K562 (cell line): Measurements from ENCODE around the gene PARD3B. TPM values are rescaled to one million over a fixed set of nuclear protein-coding genes. Genes with fewer than 3 reads are reported as not detected.

ENCODE experiments used
- ATAC-seq: fragments of 200-7000 bp; cut with Tn5 transposase; 3 replicates; pipeline ENCODE4 v1.9.1; 2020; ENCODE audit warnings: moderate library complexity
- BruUV-seq: library from RNA; stranded (reverse); fragments of 400-500 nt; replicated peaks from 2 replicates; lab custom pipeline; 2021; lab: Mats Ljungman, UMichigan
- CTCF ChIA-PET: fragments of 300-600 bp; formaldehyde crosslinking; extraction: SDS; loops from one replicate; lab custom pipeline; 2021; ENCODE audit warnings: low intra/inter-chr PET ratio; lab: Yijun Ruan, JAX
- POLR2A ChIA-PET: fragments of 300-600, 350-650 bp; sonication (Branson Sonifier 250); formaldehyde crosslinking; extraction: SDS; loops from one replicate; lab custom pipeline; 2021; ENCODE audit warnings: antibody characterized with exemption, inconsistent platforms; lab: Yijun Ruan, JAX
- DNase-seq, 4 experiments: peaks; one replicate each; pipeline versions ENCODE4 v3.0.0 to v3.0.0-alpha.2; 2011 to 2018; ENCODE audit warnings: low spot score in 3 of 4, mixed read lengths in 3 of 4; ENCODE audit errors: extremely low read depth in 1 of 4
- FAIRE-seq: peaks from 2 replicates; lab custom pipeline; 2011; peaks lifted over from hg19 to GRCh38; lab: Jason Lieb, UNC
- H2AFZ ChIP-seq: 2 replicates; pipeline ENCODE4 v1.6.0; 2011; ENCODE audit warnings: low read depth, low read length, control low read depth, inconsistent platforms
- H3K27ac ChIP-seq: fragments of 200-600 bp; 3 replicates; pipeline ENCODE4 v1.8.0; 2011; ENCODE audit warnings: low read depth, mild to moderate bottlenecking, control low read depth, inconsistent platforms, low read length, moderate library complexity, mixed read lengths; ENCODE audit errors: extremely low read depth
- H3K27me3 ChIP-seq, 2 experiments: fragments of 300-600 bp in 1 of 2; 2 replicates in 1 of 2; 3 replicates in 1 of 2; pipeline versions ENCODE4 v1.6.0 to v1.8.0; 2011; ENCODE audit warnings: inconsistent platforms in 2 of 2, low read length in 2 of 2, mild to moderate bottlenecking in 1 of 2, mixed read lengths in 1 of 2, moderate library complexity in 1 of 2; ENCODE audit not compliant: control insufficient read depth in 2 of 2, insufficient read depth in 2 of 2
- H3K36me3 ChIP-seq: fragments of 300-600 bp; 3 replicates; pipeline ENCODE4 v1.8.0; 2011; ENCODE audit warnings: mild to moderate bottlenecking, low read length, inconsistent platforms; ENCODE audit not compliant: control insufficient read depth, insufficient read depth
- H3K4me1 ChIP-seq, 2 experiments: fragments of 200-600 bp in 1 of 2; replicated peaks in 1 of 2; 2 replicates in 1 of 2; 3 replicates in 1 of 2; pipeline versions ENCODE4 v1.5.1 to v1.8.0; 2011; ENCODE audit warnings: inconsistent platforms in 2 of 2, low read length in 2 of 2, mild to moderate bottlenecking in 1 of 2, mixed read lengths in 1 of 2, moderate library complexity in 1 of 2; ENCODE audit not compliant: control insufficient read depth in 2 of 2, insufficient read depth in 2 of 2
- H3K4me2 ChIP-seq: 2 replicates; pipeline ENCODE4 v1.6.1; 2011; ENCODE audit warnings: low read length, control low read depth, inconsistent platforms, mixed read lengths; ENCODE audit not compliant: insufficient read depth
- H3K4me3 ChIP-seq: fragments of 200-600 bp; sonication (generic), shearing (Covaris generic); 2 replicates; pipeline ENCODE4 v1.5.1; 2016; ENCODE audit warnings: control low read depth, inconsistent platforms
- H3K79me2 ChIP-seq: fragments of 200-600 bp; 3 replicates; pipeline ENCODE4 v1.8.0; 2011; ENCODE audit warnings: low read length, inconsistent platforms; ENCODE audit not compliant: control insufficient read depth, insufficient read depth
- H3K9ac ChIP-seq, 2 experiments: 2 replicates each; pipeline versions ENCODE4 v1.6.0 to v1.6.1; 2011; ENCODE audit warnings: low read depth in 2 of 2, low read length in 2 of 2, control low read depth in 1 of 2, inconsistent platforms in 1 of 2, mild to moderate bottlenecking in 1 of 2, mixed read lengths in 1 of 2; ENCODE audit not compliant: insufficient read depth in 1 of 2
- H3K9me1 ChIP-seq: one replicate; pipeline ENCODE4 v1.6.0; 2011; ENCODE audit warnings: inconsistent platforms, mild to moderate bottlenecking, low read length, moderate library complexity; ENCODE audit not compliant: control insufficient read depth, insufficient read depth
- H3K9me3 ChIP-seq: replicated peaks from 2 replicates; pipeline ENCODE4 v1.5.1; 2011; ENCODE audit warnings: low read depth, low read length, inconsistent platforms; ENCODE audit not compliant: control insufficient read depth, insufficient read depth
- H4K20me1 ChIP-seq: replicated peaks from 2 replicates; pipeline ENCODE4 v1.6.1; 2011; ENCODE audit warnings: low read length, inconsistent platforms, mixed read lengths; ENCODE audit not compliant: control insufficient read depth, insufficient read depth
- BRF1 ChIP-seq: IDR thresholded peaks from 3 replicates; pipeline ENCODE4 v1.6.1; 2011; ENCODE audit warnings: borderline replicate concordance, mild to moderate bottlenecking; ENCODE audit not compliant: insufficient read length; ENCODE audit errors: extremely low read depth
- C11orf30 ChIP-seq: fragments of 450-650 bp; IDR thresholded peaks from 2 replicates; pipeline ENCODE4 v1.6.1; 2016; ENCODE audit warnings: low read depth, mild to moderate bottlenecking
- CEBPG ChIP-seq, 3 experiments: fragments of 200-800 bp in 1 of 3; sonication (Bioruptor generic) in 1 of 3; sonication (generic) in 1 of 3; formaldehyde crosslinking in 1 of 3; IDR thresholded peaks in 2 of 3; conservative IDR thresholded peaks in 1 of 3; 2 replicates each; pipeline versions ENCODE4 v1.6.1 to v1.8.0; 2016 to 2022; ENCODE audit warnings: missing compliant biosample characterization in 2 of 3, missing genetic modification characterization in 2 of 3, mild to moderate bottlenecking in 1 of 3, missing genetic modification reagents in 1 of 3
- ETS2 ChIP-seq: IDR thresholded peaks from 2 replicates; pipeline ENCODE4 v1.6.1; 2016; ENCODE audit warnings: borderline replicate concordance, missing genetic modification characterization, mild to moderate bottlenecking, moderate library complexity, missing compliant biosample characterization; ENCODE audit not compliant: poor library complexity, severe bottlenecking
- KAT8 ChIP-seq: fragments of 450-650 bp; IDR thresholded peaks from 2 replicates; pipeline ENCODE4 v1.6.1; 2016; ENCODE audit warnings: low read depth, mild to moderate bottlenecking
- L3MBTL2 ChIP-seq: fragments of 450-650 bp; IDR thresholded peaks from 2 replicates; pipeline ENCODE4 v1.6.1; 2016; ENCODE audit warnings: mild to moderate bottlenecking, moderate library complexity
- MAFF ChIP-seq: IDR thresholded peaks from 2 replicates; pipeline ENCODE4 v1.6.1; 2012; ENCODE audit warnings: low read length, improper control_type of control experiment
- MAFG ChIP-seq: fragments of 450-650 bp; conservative IDR thresholded peaks from 2 replicates; pipeline ENCODE4 v1.6.1; 2016; ENCODE audit warnings: missing genetic modification characterization, missing compliant biosample characterization
- MAFK ChIP-seq: IDR thresholded peaks from 2 replicates; pipeline ENCODE4 v1.6.1; 2011; ENCODE audit warnings: low read length, improper control_type of control experiment
- MED1 ChIP-seq: sonication (generic); formaldehyde crosslinking; IDR thresholded peaks from 2 replicates; pipeline ENCODE4 v1.8.1; 2023; ENCODE audit warnings: missing genetic modification reagents, borderline replicate concordance
- NR2C2 ChIP-seq, 2 experiments: fragments of 200-800 bp in 1 of 2; sonication (Bioruptor generic) in 1 of 2; sonication (generic) in 1 of 2; formaldehyde crosslinking in 1 of 2; IDR thresholded peaks; 2 replicates each; pipeline versions ENCODE4 v1.6.1 to v1.8.0; 2016 to 2022; ENCODE audit warnings: mild to moderate bottlenecking in 1 of 2, missing compliant biosample characterization in 1 of 2, missing genetic modification characterization in 1 of 2, missing genetic modification reagents in 1 of 2
- PPARD ChIP-seq: fragments of 250-450 bp; sonication (Bioruptor Pico); IDR thresholded peaks from 2 replicates; pipeline ENCODE4 v1.8.0; 2022; ENCODE audit warnings: inconsistent platforms, mild to moderate bottlenecking, moderate library complexity
- RAD51 ChIP-seq: fragments of 450-650 bp; IDR thresholded peaks from 2 replicates; pipeline ENCODE4 v1.7.1; 2016; ENCODE audit warnings: low read depth, mild to moderate bottlenecking, borderline replicate concordance
- RFX1 ChIP-seq: fragments of 450-650 bp; IDR thresholded peaks from 2 replicates; pipeline ENCODE4 v1.6.1; 2016; ENCODE audit warnings: mild to moderate bottlenecking, moderate library complexity
- RUNX1 ChIP-seq: sonication (generic); IDR thresholded peaks from 2 replicates; pipeline ENCODE4 v1.6.1; 2016; ENCODE audit warnings: antibody characterized with exemption, low read depth
- SMAD4 ChIP-seq: fragments of 250-450 bp; sonication (Bioruptor Pico); conservative IDR thresholded peaks from 2 replicates; pipeline ENCODE4 v1.8.0; 2021; ENCODE audit warnings: inconsistent platforms, mild to moderate bottlenecking, moderate library complexity
- SMARCB1 ChIP-seq: IDR thresholded peaks from 2 replicates; pipeline ENCODE4 v1.6.1; 2011; ENCODE audit warnings: improper control_type of control experiment, low read depth; ENCODE audit not compliant: insufficient read length
- ZNF280A ChIP-seq: fragments of 450-650 bp; IDR thresholded peaks from 2 replicates; pipeline ENCODE4 v1.6.1; 2018; ENCODE audit warnings: mild to moderate bottlenecking, low read depth; ENCODE audit not compliant: partially characterized antibody
- ZNF316 ChIP-seq: fragments of 450-650 bp; IDR thresholded peaks from 2 replicates; pipeline ENCODE4 v1.6.1; 2016
- WGBS: fragments of 100-300 bp; shearing (Covaris generic); methylation state at CpG from one replicate; pipeline ENCODE4 v1.1.6; 2016; ENCODE audit warnings: low coverage, mixed read lengths; ENCODE audit not compliant: insufficient coverage; ENCODE audit errors: missing lambda C conversion rate; 5-methylcytosine and 5-hydroxymethylcytosine counted together
- in situ Hi-C: fragments of 300-500 bp; cut with MboI; formaldehyde crosslinking; loops from 4 replicates; pipeline ENCODE4 v1.15.0; 2018; ENCODE audit warnings: inconsistent platforms, mixed read lengths
- intact Hi-C: fragments of 100-400 bp; cut with micrococcal nuclease; formaldehyde crosslinking; loops from 2 replicates; pipeline ENCODE4 v1.14.2; 2022
- polyA plus RNA-seq, 8 experiments: library from polyadenylated mRNA; depleted of rRNA in 4 of 8; stranded (reverse) in 5 of 8; unstranded in 3 of 8; fragments of >200 nt; fragmentation: Nextera tagmentation in 2 of 8; fragmentation: Illumina TruSeq in 1 of 8; extraction: Ambion mirVana in 2 of 8; extraction: Trizol in 1 of 8; gene quantifications; 2 replicates each; pipeline versions ENCODE4 v1.2.1 to v1.2.3, GENCODE V29; 2011 to 2014; ENCODE audit warnings: inconsistent platforms in 1 of 8, missing spikeins in 1 of 8
- total RNA-seq, 7 experiments: library from RNA; depleted of rRNA in 6 of 7; stranded (reverse); fragments of >200 nt in 6 of 7; fragmentation: Illumina TruSeq in 2 of 7; extraction: Trizol in 2 of 7; gene quantifications; 2 replicates each; pipeline versions ENCODE4 v1.2.1 to v1.2.3, GENCODE V29; 2011 to 2021; ENCODE audit warnings: low replicate concordance in 1 of 7
- TF ChIP-seq, protein P1 (sequence below): fragments of 250-450 bp; sonication (Bioruptor Pico); IDR thresholded peaks from 2 replicates; pipeline ENCODE4 v1.5.0; 2020; ENCODE audit warnings: mild to moderate bottlenecking

PARD3B gene
- total and polyA plus RNA-seq, 9 of the 15 experiments (the other 6 are each of a cell fraction or from before 2014, with no cell fraction given): 0.15 to 3.0 (median 1.1) TPM

DNA sequence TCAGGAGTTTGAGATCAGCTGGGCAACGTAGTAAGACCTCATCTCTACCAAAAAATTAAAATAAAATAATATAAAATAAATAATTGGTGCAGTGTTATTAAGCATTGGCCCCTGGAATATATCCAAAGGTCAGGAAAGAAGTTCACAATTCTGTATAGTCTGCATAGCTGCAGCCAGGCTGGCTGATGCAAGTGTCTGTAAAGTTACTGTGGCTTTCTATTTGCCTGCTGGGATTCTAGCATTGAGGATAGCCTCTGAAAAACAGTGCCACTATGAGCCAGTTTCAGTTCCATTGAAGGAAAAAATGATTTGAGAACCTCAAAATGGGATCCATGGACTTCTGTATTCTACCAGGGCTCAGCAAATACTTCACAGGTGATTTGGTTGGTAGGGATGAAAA is 208.6 kb downstream of the PARD3B start (continued):
- TF ChIP-seq L3MBTL2 (peak; percentile 12; the same call in 1 of the 2 replicates), CEBPG (CRISPR knock-in tag; IDR thresholded peaks at IDR 0.05) (no peak), CEBPG (tag; conservative IDR thresholded peaks at IDR 0.05 in 1 of 2, IDR thresholded peaks at IDR 0.05 in 1 of 2) (peak; percentile 49 to 65), NR2C2 (CRISPR knock-in tag; IDR thresholded peaks at IDR 0.05) (no peak), NR2C2 (tag; IDR thresholded peaks at IDR 0.05) (peak; percentile 65; the same call in 1 of the 2 replicates), PPARD (CRISPR knock-in tag) (no peak), RUNX1 (no peak), SMAD4 (CRISPR knock-in tag) (peak; percentile 41; the same call in 1 of the 2 replicates), ETS2 (tag) (no peak)

DNA sequence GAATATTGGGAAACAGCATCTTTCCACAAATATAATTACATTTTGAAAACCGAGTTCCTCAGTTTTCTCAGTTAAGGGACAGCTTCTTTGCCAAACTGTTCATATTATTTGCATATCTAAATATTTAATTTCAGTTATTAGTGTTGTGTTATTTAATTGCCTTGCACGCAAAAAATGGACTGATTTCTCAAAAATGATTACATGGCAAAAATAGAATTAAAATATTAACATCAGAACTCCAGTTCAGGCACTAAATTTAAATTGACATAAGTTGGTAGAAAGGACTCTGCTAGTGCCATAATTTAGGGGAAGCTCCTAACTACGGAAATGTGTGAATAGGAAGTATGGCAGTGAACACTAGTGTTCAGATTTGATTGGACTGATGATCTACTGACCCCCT is 209.6 kb downstream of the PARD3B start:
- Histone ChIP-seq H3K27me3 (no peaks in the 10 kb centered on the region), H4K20me1 (no peaks in the 10 kb centered on the region), H3K9ac (no peak overlapping the region), H3K27ac (no peak overlapping the region), H3K79me2 (no peaks in the 10 kb centered on the region), H3K36me3 (no peaks in the 10 kb centered on the region), H2AFZ (no peak overlapping the region), H3K4me1 (no peaks in the 10 kb centered on the region), H3K4me2 (no peak overlapping the region), H3K9me1 (no peaks in the 10 kb centered on the region), H3K9me3 (no peaks in the 10 kb centered on the region), H3K4me3 (no peak overlapping the region)
- BruUV-seq: no TSS peak
- POLR2A ChIA-PET: no interaction called here
- no peak for FAIRE-seq
- in situ Hi-C loops: no loop called here
- DNase-seq: no peak
- intact Hi-C loops: no loop called here
- ATAC-seq: no peak
- WGBS: 10% methylated on average over 3 of the region's 3 CpGs
- CTCF ChIA-PET: no interaction called here
- TF ChIP-seq SMARCB1 (no peak), MED1 (CRISPR knock-in tag) (no peak), SMAD4 (CRISPR knock-in tag) (no peak), MAFK (peak; percentile 37; the same call in 1 of the 2 replicates), C11orf30 (peak; percentile 57; the same call in 1 of the 2 replicates), RFX1 (no peak), ZNF280A (no peak), MAFF (0 out of 2 replicates have a peak, but pooled peaks have one; percentile 19), ZNF316 (peak; percentile 72), BRF1 (no peak), MAFG (0 out of 2 replicates have a peak, but pooled peaks have one; percentile 36), KAT8 (no peak), RAD51 (no peak)
- TF ChIP-seq, protein P1, sequence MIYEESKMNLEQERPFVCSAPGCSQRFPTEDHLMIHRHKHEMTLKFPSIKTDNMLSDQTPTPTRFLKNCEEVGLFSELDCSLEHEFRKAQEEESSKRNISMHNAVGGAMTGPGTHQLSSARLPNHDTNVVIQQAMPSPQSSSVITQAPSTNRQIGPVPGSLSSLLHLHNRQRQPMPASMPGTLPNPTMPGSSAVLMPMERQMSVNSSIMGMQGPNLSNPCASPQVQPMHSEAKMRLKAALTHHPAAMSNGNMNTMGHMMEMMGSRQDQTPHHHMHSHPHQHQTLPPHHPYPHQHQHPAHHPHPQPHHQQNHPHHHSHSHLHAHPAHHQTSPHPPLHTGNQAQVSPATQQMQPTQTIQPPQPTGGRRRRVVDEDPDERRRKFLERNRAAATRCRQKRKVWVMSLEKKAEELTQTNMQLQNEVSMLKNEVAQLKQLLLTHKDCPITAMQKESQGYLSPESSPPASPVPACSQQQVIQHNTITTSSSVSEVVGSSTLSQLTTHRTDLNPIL: no peak
